Heart left ventricle (tissue), 16 donors: ENCODE data around the gene HPS3. TPM values are rescaled to one million over a fixed set of nuclear protein-coding genes. Genes with fewer than 3 reads are reported as not detected.

ENCODE experiments used
- ATAC-seq, 4 donors: fragments of 200-7000 bp; cut with Tn5 transposase; one replicate each; pipeline ENCODE4 v1.9.1; 2020 to 2022; ENCODE audit warnings: moderate library complexity in 4 of 4, mild to moderate bottlenecking in 3 of 4, moderate number of reproducible peaks in 1 of 4
- DNase-seq, 5 donors: peaks; one replicate each; pipeline ENCODE4 v3.0.0-alpha.2; 2020
- H3K27ac ChIP-seq, 12 donors: fragments of 200-600 bp; sonication (generic) in 4 of 12; one replicate each; pipeline versions ENCODE4 v1.5.0 to v1.8.0; 2016 to 2022; ENCODE audit warnings: mild to moderate bottlenecking in 2 of 12
- H3K27me3 ChIP-seq, 9 donors: fragments of 200-600 bp; sonication (generic) in 2 of 9; one replicate each; pipeline versions ENCODE4 v1.5.1 to v1.8.0; 2016 to 2022; ENCODE audit warnings: mild to moderate bottlenecking in 3 of 9
- H3K36me3 ChIP-seq, 9 donors: fragments of 200-600 bp; sonication (generic) in 2 of 9; one replicate each; pipeline versions ENCODE4 v1.5.0 to v1.8.0; 2018 to 2022; ENCODE audit warnings: mild to moderate bottlenecking in 2 of 9
- H3K4me1 ChIP-seq, 12 donors: fragments of 200-600 bp; sonication (generic) in 4 of 12; one replicate each; pipeline versions ENCODE4 v1.5.0 to v1.8.0; 2016 to 2022; ENCODE audit warnings: mild to moderate bottlenecking in 3 of 12
- H3K4me3 ChIP-seq, 12 donors: fragments of 200-600 bp; sonication (generic) in 4 of 12; one replicate each; pipeline versions ENCODE4 v1.5.0 to v1.8.0; 2017 to 2022; ENCODE audit warnings: mild to moderate bottlenecking in 9 of 12, moderate library complexity in 4 of 12
- H3K9me3 ChIP-seq, 12 donors: fragments of 200-600 bp; sonication (generic) in 4 of 12; one replicate each; pipeline versions ENCODE4 v1.5.0 to v1.8.0; 2016 to 2022; ENCODE audit warnings: mild to moderate bottlenecking in 1 of 12
- CTCF ChIP-seq, 12 donors: fragments of 200-600 bp; sonication (generic) in 4 of 12; IDR thresholded peaks; one replicate each; pipeline versions ENCODE4 v1.5.0 to v1.8.0; 2018 to 2022; ENCODE audit warnings: antibody characterized with exemption in 12 of 12, mild to moderate bottlenecking in 5 of 12
- POLR2A ChIP-seq, 2 donors: fragments of 450-650 bp; IDR thresholded peaks; one replicate each; pipeline ENCODE4 v1.6.1; 2017; ENCODE audit warnings: antibody characterized with exemption in 2 of 2, mild to moderate bottlenecking in 2 of 2, moderate library complexity in 2 of 2
- WGBS, 4 donors: extraction: QIAGEN DNeasy Blood & Tissue Kit in 2 of 4; methylation state at CpG; one replicate each; pipeline versions ENCODE4 v1.1.5 to v1.1.7; 2013 to 2018; 5-methylcytosine and 5-hydroxymethylcytosine counted together
- intact Hi-C, 10 donors: fragments of 100-400 bp; cut with DNase I; formaldehyde crosslinking; loops; one replicate each; pipeline versions ENCODE4 v1.11.1 to v1.14.2; 2022
- polyA plus RNA-seq, 2 donors: library from polyadenylated mRNA; stranded (reverse); fragments of 200-250 nt; gene quantifications; one replicate each; pipeline ENCODE4 v1.2.3, GENCODE V29; 2013
- total RNA-seq, 9 donors: library from RNA; depleted of rRNA in 2 of 9; stranded (reverse); fragments of >200 nt in 2 of 9; fragmentation: NEBNext Ultra II Directional in 3 of 9; extraction: Animal tissue kit (Norgen Biotek cat#: 25700) in 3 of 9; gene quantifications; one replicate each; pipeline versions ENCODE4 v1.1.0 to v1.2.4, GENCODE V29; 2016 to 2023
- donor health status: ischemic (EF 13 %, LVEDD 7.1; RV severe dilation, severe dysfunction).
- donor health status: healthy with polysubstance abuse.
- donor health status: DM: no; HTN: yes; CAD: no.
- donor health status: DM: no; HTN: no; CAD: no.
- donor health status: ischemic (EF 25% LVEDD 6.9; RV normal size, moderate dysfunction).
- donor health status: ischemic (EF 25% LVEDD 5.7; RV mildly dilated, moderate dysfunction).
- donor health status: healthy.
- donor health status: DM: yes; HTN: yes; CAD: no.
- donor health status: ischemic (EF 35%, LVEDD 5.7; RV mildly dilated, moderate dysfunction).
- donor health status: nonischemic (EF 11% LVEDD 7.7; RV severe dilation, severe dysfunction).
- donor health status: DM: yes; HTN: yes; CAD: no.
- donor health status: PGD.
- donor health status: ischemic (EF 29% LVEDD 5.4; RV normal size, mild dysfunction).
- donor health status: nonischemic (EF 23%, LVEDD 6.1; RV moderate dilation, normal function).

The HPS3 gene
- total and polyA plus RNA-seq, 11 donors: 3.0 to 15.6 (median 6.0) TPM

GRCh38 chr3:149081772-149082171 lies 47.7 kb upstream of the HPS3 start:
- Histone ChIP-seq H3K9me3 (no peaks in the 10 kb centered on the region), H3K36me3 (peaks cover 0 to 34% (median 4%) of the 10 kb centered on the region in 9 donors), H3K27ac (no peak overlapping the region), H3K4me1 (peaks cover 0 to 22% (median 9%) of the 10 kb centered on the region in 12 donors), H3K4me3 (no peak overlapping the region), H3K27me3 (no peaks in the 10 kb centered on the region)
- no peak for DNase-seq
- no peak for ATAC-seq
- 90 to 97% (median 96%) methylated on average over 1 of the region's 1 CpG for WGBS, 4 donors
- intact Hi-C loops: loop anchor here in 2 of 10 donors (10.0 kb wide), 2 partner anchors 87 to 127 kb away; partner anchors contain the start of gene GYG1 (in 2 of the 2)
- TF ChIP-seq CTCF (IDR thresholded peaks at IDR 0.05): no peak
- TF ChIP-seq POLR2A (IDR thresholded peaks at IDR 0.05): no peak

- 0 to 1% (median 0%) methylated on average over 11 to 21 of the region's 21 CpGs for WGBS, 4 donors
- H3K27ac ChIP-seq: peak overlapping the region in 11 of 12 donors; percentile 28 to 85 (median 71)
- H3K4me1 ChIP-seq: peaks cover 0 to 20% (median 9%) of the 10 kb centered on the region in 12 donors
- H3K9me3 ChIP-seq: no peaks in the 10 kb centered on the region
- peaks cover 0 to 31% (median 4%) of the 10 kb centered on the region in 9 donors for H3K36me3 ChIP-seq
- DNase-seq: no peak
- ATAC-seq: peak; percentile 18 to 46 (median 38)
- intact Hi-C loops: loop anchor here in 3 of 10 donors (5.0 to 10.0 kb wide), 3 partner anchors 91 to 131 kb away; partner anchors contain the start of gene GYG1 (in 3 of the 3)
- no peak for TF ChIP-seq CTCF (IDR thresholded peaks at IDR 0.05)
- TF ChIP-seq POLR2A (IDR thresholded peaks at IDR 0.05): no peak
- peak overlapping the region; percentile 34 to 87 (median 76) for H3K4me3 ChIP-seq
- H3K27me3 ChIP-seq: no peaks in the 10 kb centered on the region
These were observed 43.6 kb upstream of the HPS3 start for GRCh38 chr3:149085828-149086231.

- ATAC-seq (peak; percentile 98 to 100 (median 100)), DNase-seq (peak; percentile 95 to 97 (median 97))
- H3K27ac ChIP-seq: peak within 1 kb of the TSS in 11 of 12 donors; percentile 28 to 85 (median 71)
- no peaks in the 10 kb centered on the region for H3K27me3 ChIP-seq
- peaks cover 0 to 28% (median 4%) of the 10 kb centered on the region in 9 donors for H3K36me3 ChIP-seq
- intact Hi-C loops: loop anchor here in 3 of 10 donors (5.0 to 10.0 kb wide), 3 partner anchors 92 to 132 kb away; partner anchors contain the start of gene GYG1 (in 3 of the 3)
- peak within 1 kb of the TSS; percentile 34 to 87 (median 76) for H3K4me3 ChIP-seq
- H3K4me1 ChIP-seq: peaks cover 0 to 20% (median 9%) of the 10 kb centered on the region in 12 donors
- WGBS, 4 donors: 7 to 20% (median 8%) methylated on average over 19 to 57 of the region's 57 CpGs
- no peaks in the 10 kb centered on the region for H3K9me3 ChIP-seq
- TF ChIP-seq POLR2A (IDR thresholded peaks at IDR 0.05): peak in 1 of 2 donors; percentile 51
- no peak for TF ChIP-seq CTCF (IDR thresholded peaks at IDR 0.05)
These were observed 43.0 kb upstream of the HPS3 start, which contains the start of gene HLTF for GRCh38 chr3:149086232-149086988. HLTF (minus strand) TSS chr3:149086533; CDS start chr3:149086336, 197 bp downstream.

- no peaks in the 10 kb centered on the region for H3K9me3 ChIP-seq
- no peaks in the 10 kb centered on the region for H3K27me3 ChIP-seq
- H3K4me1 ChIP-seq: peaks cover 0 to 20% (median 9%) of the 10 kb centered on the region in 12 donors
- peaks cover 0 to 20% (median 4%) of the 10 kb centered on the region in 9 donors for H3K36me3 ChIP-seq
- no peak for ATAC-seq
- H3K27ac ChIP-seq: no peak overlapping the region
- peak in 1 of 5 donors; percentile 51 for DNase-seq
- H3K4me3 ChIP-seq: peak overlapping the region in 1 of 12 donors; percentile 82
- intact Hi-C loops: loop anchor here in 3 of 10 donors (5.0 to 10.0 kb wide), 3 partner anchors 92 to 132 kb away; partner anchors contain the start of gene GYG1 (in 3 of the 3)
- TF ChIP-seq POLR2A (IDR thresholded peaks at IDR 0.05): no peak
- no peak for TF ChIP-seq CTCF (IDR thresholded peaks at IDR 0.05)
- 91 to 98% (median 97%) methylated on average over 6 to 15 of the region's 15 CpGs for WGBS, 4 donors
These were observed 42.2 kb upstream of the HPS3 start for GRCh38 chr3:149087208-149087607.
